K562 (cell line): ENCODE measurements around the gene KRT1.

Source experiments
- E2F1 ChIP-seq: sonication (generic); formaldehyde crosslinking; IDR thresholded peaks from 2 replicates; pipeline ENCODE4 v1.8.1; 2023; ENCODE audit warnings: mild to moderate bottlenecking, missing genetic modification reagents, moderate library complexity
- EP300 ChIP-seq: IDR thresholded peaks from 2 replicates; pipeline ENCODE4 v1.6.1; 2012; ENCODE audit warnings: low read length, improper control_type of control experiment
- POLR2AphosphoS5 ChIP-seq: IDR thresholded peaks from 2 replicates; pipeline ENCODE4 v1.6.1; 2011; ENCODE audit warnings: mild to moderate bottlenecking, low read depth, low read length, moderate library complexity; ENCODE audit not compliant: control insufficient read depth, insufficient read depth
- SMARCE1 ChIP-seq: fragments of 450-650 bp; IDR thresholded peaks from 2 replicates; pipeline ENCODE4 v1.7.1; 2016; ENCODE audit warnings: mild to moderate bottlenecking
- SP2 ChIP-seq: IDR thresholded peaks from 2 replicates; pipeline ENCODE4 v1.6.1; 2011; ENCODE audit warnings: mild to moderate bottlenecking, low read depth, low read length, moderate library complexity; ENCODE audit not compliant: poor library complexity, severe bottlenecking; ENCODE audit errors: extremely low read depth
- TAF1 ChIP-seq: IDR thresholded peaks from 2 replicates; pipeline ENCODE4 v1.6.1; 2011; ENCODE audit warnings: mild to moderate bottlenecking, low read length, moderate library complexity; ENCODE audit not compliant: insufficient read depth, control insufficient read depth, severe bottlenecking; ENCODE audit errors: extremely low read depth
- ZFP36 ChIP-seq: fragments of 150-350 bp; IDR thresholded peaks from 2 replicates; pipeline ENCODE4 v1.6.1; 2018; ENCODE audit warnings: low read length, low read depth; ENCODE audit not compliant: partially characterized antibody
- ZNF449 ChIP-seq: fragments of 250-450 bp; sonication (Bioruptor Pico); IDR thresholded peaks from 2 replicates; pipeline ENCODE4 v1.8.0; 2022; ENCODE audit warnings: moderate library complexity, mild to moderate bottlenecking, inconsistent platforms
- ZNF561 ChIP-seq: fragments of 450-650 bp; formaldehyde crosslinking; conservative IDR thresholded peaks from 2 replicates; pipeline ENCODE4 v1.4.0; 2020; ENCODE audit warnings: mild to moderate bottlenecking, moderate library complexity
- ZNF583 ChIP-seq: fragments of 250-450 bp; sonication (Bioruptor Pico); IDR thresholded peaks from 2 replicates; pipeline ENCODE4 v1.4.0; 2020
- ZZZ3 ChIP-seq: fragments of 450-650 bp; IDR thresholded peaks from 2 replicates; pipeline ENCODE4 v1.6.1; 2016; ENCODE audit warnings: antibody characterized with exemption, mild to moderate bottlenecking, moderate library complexity
- TF ChIP-seq, protein P1 (sequence below): sonication (generic); formaldehyde crosslinking; IDR thresholded peaks from 2 replicates; pipeline ENCODE4 v1.5.0; 2020; ENCODE audit warnings: missing genetic modification reagents

GRCh38 chr12:52708010-52708409 is 27.8 kb upstream of the KRT1 start:
- TF ChIP-seq E2F1 (CRISPR knock-in tag) (no peak), ZNF449 (CRISPR knock-in tag) (no peak), SP2 (no peak), ZNF583 (CRISPR knock-in tag) (no peak), SMARCE1 (no peak), POLR2AphosphoS5 (no peak), TAF1 (no peak), EP300 (no peak; the same call in 1 of the 2 replicates), ZFP36 (no peak), ZNF561 (CRISPR knock-in tag) (no peak), ZZZ3 (no peak)
- TF ChIP-seq, protein P1, sequence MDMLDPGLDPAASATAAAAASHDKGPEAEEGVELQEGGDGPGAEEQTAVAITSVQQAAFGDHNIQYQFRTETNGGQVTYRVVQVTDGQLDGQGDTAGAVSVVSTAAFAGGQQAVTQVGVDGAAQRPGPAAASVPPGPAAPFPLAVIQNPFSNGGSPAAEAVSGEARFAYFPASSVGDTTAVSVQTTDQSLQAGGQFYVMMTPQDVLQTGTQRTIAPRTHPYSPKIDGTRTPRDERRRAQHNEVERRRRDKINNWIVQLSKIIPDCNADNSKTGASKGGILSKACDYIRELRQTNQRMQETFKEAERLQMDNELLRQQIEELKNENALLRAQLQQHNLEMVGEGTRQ (CRISPR knock-in tag): no peak
